Measurements from ENCODE around the gene ZNF583.

ZNF583 gene

DNA sequence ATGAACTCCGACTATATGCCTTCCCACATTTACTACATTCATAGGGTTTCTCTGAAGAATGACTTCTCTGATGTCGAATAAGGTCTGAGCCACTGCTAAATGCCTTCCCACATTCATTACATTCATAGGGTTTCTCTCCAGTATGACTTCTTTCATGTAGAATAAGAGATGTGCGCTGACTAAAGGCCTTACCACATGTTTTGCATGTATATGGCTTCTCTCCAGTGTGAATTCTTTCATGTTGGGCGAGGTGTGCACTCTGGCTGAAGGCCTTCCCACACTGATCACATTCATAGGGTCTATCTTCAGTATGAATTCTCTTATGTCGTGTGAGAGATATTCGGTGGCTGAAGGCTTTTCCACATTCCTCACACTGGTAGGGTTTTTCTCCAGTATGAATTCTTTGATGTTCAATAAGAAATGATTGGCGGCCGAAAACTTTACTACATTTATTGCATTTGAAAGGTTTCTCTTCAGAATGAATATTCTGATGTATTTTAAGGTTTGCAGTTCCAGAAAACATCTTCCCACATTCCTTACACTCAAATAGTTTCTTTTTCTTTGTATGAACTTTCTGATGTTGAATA is 37.2 kb downstream of the ZNF583 start:
- peak overlapping the region in 1 of 2 donors; percentile 17 for H3K4me3 ChIP-seq (ENCODE audit: low read length in 2 of 2)
- no peaks in the 10 kb centered on the region for H3K4me1 ChIP-seq (ENCODE audit: control insufficient read depth in 2 of 2, insufficient read depth in 2 of 2, low read length in 2 of 2)
- H3K9me3 ChIP-seq (ENCODE audit: control insufficient read depth in 2 of 2, low read length in 2 of 2) = peaks cover 39 to 40% of the 10 kb centered on the region in 2 donors
- H3K36me3 ChIP-seq (ENCODE audit: control insufficient read depth in 2 of 2, insufficient read depth in 2 of 2, low read length in 2 of 2) = no peaks in the 10 kb centered on the region
- H3K27ac ChIP-seq (ENCODE audit: low read depth in 2 of 2, low read length in 2 of 2) = no peak overlapping the region
- H3K27me3 ChIP-seq (ENCODE audit: control insufficient read depth in 2 of 2, insufficient read depth in 2 of 2, low read length in 2 of 2) = no peaks in the 10 kb centered on the region
- H3K9ac ChIP-seq (ENCODE audit: low read depth in 1 of 2, low read length in 2 of 2) = no peak overlapping the region

- H3K9ac ChIP-seq (ENCODE audit: low read depth in 1 of 2, low read length in 2 of 2) = no peak overlapping the region
- H3K27me3 ChIP-seq (ENCODE audit: control insufficient read depth in 2 of 2, insufficient read depth in 2 of 2, low read length in 2 of 2) = no peaks in the 10 kb centered on the region
- H3K36me3 ChIP-seq (ENCODE audit: control insufficient read depth in 2 of 2, insufficient read depth in 2 of 2, low read length in 2 of 2) = no peaks in the 10 kb centered on the region
- no peak overlapping the region for H3K27ac ChIP-seq (ENCODE audit: low read depth in 2 of 2, low read length in 2 of 2)
- H3K9me3 ChIP-seq (ENCODE audit: control insufficient read depth in 2 of 2, low read length in 2 of 2) = peaks cover 3 to 12% of the 10 kb centered on the region in 2 donors
- H3K4me3 ChIP-seq (ENCODE audit: low read length in 2 of 2) = no peak overlapping the region
- no peaks in the 10 kb centered on the region for H3K4me1 ChIP-seq (ENCODE audit: control insufficient read depth in 2 of 2, insufficient read depth in 2 of 2, low read length in 2 of 2)
Observed at GRCh38 chr19:56474308-56474707, 70.2 kb downstream of the ZNF583 start.

DNA sequence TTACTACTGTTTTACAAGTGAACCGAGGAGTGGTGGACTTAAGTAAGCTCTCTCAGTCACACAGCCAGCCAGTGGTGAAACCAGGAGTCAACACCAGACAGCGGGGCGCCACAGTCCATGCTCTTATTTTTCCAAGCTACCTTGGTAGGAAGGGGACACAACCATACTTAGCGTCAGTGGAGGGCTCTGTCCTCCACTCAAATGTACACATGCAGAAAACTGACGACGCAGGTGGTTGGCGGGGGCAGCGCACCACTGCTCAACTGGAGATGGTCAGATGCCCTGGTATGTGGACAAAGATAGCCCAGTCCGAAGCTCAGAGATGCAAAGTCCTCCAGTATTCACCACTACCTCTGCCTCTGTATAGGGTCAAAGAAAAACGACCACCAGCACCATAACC is 72.0 kb downstream of the ZNF583 start:
- no peak overlapping the region for H3K9ac ChIP-seq (ENCODE audit: low read depth in 1 of 2, low read length in 2 of 2)
- no peaks in the 10 kb centered on the region for H3K4me1 ChIP-seq (ENCODE audit: control insufficient read depth in 2 of 2, insufficient read depth in 2 of 2, low read length in 2 of 2)
- H3K9me3 ChIP-seq (ENCODE audit: control insufficient read depth in 2 of 2, low read length in 2 of 2) = peaks cover 3 to 10% of the 10 kb centered on the region in 2 donors
- H3K4me3 ChIP-seq (ENCODE audit: low read length in 2 of 2) = no peak overlapping the region
- no peak overlapping the region for H3K27ac ChIP-seq (ENCODE audit: low read depth in 2 of 2, low read length in 2 of 2)
- no peaks in the 10 kb centered on the region for H3K36me3 ChIP-seq (ENCODE audit: control insufficient read depth in 2 of 2, insufficient read depth in 2 of 2, low read length in 2 of 2)
- H3K27me3 ChIP-seq (ENCODE audit: control insufficient read depth in 2 of 2, insufficient read depth in 2 of 2, low read length in 2 of 2) = no peaks in the 10 kb centered on the region
